C4-2B (cell line): Measurements from ENCODE around the gene IGLL1.

Source experiments
- H3K27ac ChIP-seq: fragments of 450-650 bp; 2 replicates; pipeline ENCODE4 v1.5.1; 2017
- ZFX ChIP-seq: fragments of 450-650 bp; IDR thresholded peaks from 2 replicates; pipeline ENCODE4 v1.6.1; 2017
- TF ChIP-seq, protein P1 (sequence below): fragments of 450-650 bp; conservative IDR thresholded peaks from 2 replicates; pipeline ENCODE4 v1.5.1; 2017; ENCODE audit warnings: mild to moderate bottlenecking

IGLL1 gene

DNA sequence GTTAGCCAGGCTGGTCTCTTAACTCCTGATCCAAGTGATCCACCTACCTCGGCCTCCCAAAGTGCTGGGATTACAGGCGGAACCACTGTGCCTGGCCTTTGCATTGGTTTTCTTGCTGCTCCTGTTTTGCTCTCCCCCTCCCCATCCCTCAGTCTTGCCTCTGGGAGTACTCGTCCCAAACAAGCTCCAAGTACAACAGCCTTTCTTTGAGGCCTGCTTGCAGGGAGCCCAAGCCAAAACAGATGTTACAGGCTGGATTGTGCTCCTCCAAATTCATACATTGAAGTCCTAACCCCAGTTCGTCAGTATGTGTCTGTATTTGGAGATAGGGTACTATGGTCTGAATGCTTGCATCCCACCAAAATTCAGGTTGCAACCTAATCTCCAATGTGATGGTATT lies 8.6 kb downstream of the IGLL1 start:
- no peak overlapping the region for H3K27ac ChIP-seq
- TF ChIP-seq, protein P1, sequence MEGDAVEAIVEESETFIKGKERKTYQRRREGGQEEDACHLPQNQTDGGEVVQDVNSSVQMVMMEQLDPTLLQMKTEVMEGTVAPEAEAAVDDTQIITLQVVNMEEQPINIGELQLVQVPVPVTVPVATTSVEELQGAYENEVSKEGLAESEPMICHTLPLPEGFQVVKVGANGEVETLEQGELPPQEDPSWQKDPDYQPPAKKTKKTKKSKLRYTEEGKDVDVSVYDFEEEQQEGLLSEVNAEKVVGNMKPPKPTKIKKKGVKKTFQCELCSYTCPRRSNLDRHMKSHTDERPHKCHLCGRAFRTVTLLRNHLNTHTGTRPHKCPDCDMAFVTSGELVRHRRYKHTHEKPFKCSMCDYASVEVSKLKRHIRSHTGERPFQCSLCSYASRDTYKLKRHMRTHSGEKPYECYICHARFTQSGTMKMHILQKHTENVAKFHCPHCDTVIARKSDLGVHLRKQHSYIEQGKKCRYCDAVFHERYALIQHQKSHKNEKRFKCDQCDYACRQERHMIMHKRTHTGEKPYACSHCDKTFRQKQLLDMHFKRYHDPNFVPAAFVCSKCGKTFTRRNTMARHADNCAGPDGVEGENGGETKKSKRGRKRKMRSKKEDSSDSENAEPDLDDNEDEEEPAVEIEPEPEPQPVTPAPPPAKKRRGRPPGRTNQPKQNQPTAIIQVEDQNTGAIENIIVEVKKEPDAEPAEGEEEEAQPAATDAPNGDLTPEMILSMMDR: no peak
- TF ChIP-seq ZFX: no peak

DNA sequence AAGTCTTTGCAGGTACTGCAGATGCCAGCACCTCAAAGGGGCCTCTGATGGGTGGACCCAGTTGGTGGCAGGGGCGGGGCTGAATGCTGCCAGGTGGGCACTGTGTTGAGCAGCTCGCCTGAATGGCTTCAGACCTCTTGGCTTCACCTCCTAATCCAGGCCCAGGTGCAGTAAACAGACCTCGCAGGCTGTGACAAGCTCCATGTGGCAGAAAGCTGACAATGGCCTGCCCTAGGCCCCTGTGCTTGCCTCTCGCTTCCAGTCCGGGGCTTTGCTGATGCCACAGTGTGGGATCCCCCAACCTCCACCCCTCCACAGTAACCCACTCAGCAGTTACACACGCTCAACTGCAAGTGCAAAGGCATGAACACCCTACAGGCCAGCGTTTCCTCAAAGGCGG lies 9.4 kb downstream of the IGLL1 start:
- no peak for TF ChIP-seq ZFX
- TF ChIP-seq, protein P1: no peak

DNA sequence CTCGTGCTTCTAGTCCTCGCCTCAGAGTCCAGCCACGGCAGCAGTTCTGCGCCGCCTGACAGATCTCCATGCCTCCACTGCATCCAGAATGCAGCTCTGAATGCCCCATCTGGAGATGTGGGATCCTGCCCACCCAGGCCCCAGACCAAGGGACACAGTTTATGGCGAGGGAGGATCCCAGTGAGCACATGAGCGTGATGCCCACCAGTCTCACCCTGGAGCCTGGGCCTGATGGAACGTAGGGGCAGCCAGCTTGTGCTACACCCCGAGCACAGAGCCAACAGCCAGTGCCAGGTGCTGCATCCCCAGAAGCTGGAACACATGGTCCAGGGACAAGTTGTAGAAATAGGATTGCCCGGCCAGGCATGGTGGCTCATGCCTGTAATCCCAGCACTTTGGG lies 10.4 kb downstream of the IGLL1 start:
- TF ChIP-seq, protein P1: no peak
- no peak for TF ChIP-seq ZFX
- H3K27ac ChIP-seq: no peak overlapping the region

More for the DNA sequence above, 9.4 kb downstream of the IGLL1 start:
- H3K27ac ChIP-seq: no peak overlapping the region

DNA sequence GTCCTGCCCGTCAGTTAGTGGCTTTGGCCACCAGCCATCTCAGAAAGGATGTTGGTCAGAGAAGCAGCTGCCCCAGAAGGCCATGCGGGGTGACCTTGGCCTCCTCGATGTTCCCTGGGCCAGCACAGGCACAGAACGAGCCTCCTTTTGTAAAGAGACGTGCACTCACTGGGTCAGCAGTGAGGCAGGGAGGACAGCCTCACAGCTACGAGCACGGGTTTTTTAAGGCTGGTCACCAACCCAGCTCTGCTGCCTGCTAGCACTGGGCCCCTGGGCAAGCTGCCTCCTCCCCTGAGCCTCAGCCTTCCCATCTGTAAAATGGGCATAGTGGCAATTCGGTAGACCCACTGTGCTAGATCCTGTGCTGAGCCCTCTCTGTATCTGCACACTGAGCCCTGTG lies 10.8 kb downstream of the IGLL1 start:
- no peak overlapping the region for H3K27ac ChIP-seq
- TF ChIP-seq, protein P1: no peak
- no peak for TF ChIP-seq ZFX

DNA sequence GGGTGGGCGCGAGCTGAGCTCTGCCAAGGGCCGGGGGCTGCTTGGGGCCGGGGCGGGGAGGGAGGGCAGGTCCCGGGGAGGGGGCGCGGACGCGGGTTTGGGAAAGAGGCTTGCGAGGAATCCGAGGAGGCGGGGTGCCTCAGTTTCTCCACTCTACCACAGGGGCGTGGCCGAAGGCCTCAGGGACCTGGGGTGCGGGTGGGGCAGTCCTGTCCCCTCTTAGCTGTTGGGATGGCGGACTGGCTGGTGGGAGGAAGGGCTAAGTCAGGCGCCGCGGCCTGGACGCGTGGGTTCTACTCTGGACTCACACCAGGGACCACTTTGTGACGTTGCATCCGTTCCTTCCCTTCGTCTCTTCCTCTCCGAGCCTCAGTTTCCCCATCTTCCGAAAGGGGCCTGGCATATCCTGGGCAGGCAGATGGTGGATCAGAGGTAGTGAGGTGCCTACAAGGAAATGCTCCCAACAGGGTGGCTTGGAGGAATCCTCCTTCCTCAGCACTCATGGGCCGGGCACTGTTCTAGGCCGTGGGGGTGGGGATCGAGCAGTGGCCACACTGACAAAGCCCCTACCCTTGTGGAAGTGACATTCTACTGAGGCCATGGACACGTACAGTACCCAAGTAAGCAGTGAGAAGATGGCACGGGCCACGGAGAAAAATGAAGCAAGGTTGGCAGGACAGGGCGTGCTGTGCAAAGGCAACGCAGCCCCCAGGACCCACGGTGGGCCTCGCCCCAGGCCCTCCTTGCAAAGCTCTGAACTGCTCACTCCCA lies 13.2 kb downstream of the IGLL1 start:
- TF ChIP-seq, protein P1: no peak
- TF ChIP-seq ZFX: no peak
- no peak overlapping the region for H3K27ac ChIP-seq

DNA sequence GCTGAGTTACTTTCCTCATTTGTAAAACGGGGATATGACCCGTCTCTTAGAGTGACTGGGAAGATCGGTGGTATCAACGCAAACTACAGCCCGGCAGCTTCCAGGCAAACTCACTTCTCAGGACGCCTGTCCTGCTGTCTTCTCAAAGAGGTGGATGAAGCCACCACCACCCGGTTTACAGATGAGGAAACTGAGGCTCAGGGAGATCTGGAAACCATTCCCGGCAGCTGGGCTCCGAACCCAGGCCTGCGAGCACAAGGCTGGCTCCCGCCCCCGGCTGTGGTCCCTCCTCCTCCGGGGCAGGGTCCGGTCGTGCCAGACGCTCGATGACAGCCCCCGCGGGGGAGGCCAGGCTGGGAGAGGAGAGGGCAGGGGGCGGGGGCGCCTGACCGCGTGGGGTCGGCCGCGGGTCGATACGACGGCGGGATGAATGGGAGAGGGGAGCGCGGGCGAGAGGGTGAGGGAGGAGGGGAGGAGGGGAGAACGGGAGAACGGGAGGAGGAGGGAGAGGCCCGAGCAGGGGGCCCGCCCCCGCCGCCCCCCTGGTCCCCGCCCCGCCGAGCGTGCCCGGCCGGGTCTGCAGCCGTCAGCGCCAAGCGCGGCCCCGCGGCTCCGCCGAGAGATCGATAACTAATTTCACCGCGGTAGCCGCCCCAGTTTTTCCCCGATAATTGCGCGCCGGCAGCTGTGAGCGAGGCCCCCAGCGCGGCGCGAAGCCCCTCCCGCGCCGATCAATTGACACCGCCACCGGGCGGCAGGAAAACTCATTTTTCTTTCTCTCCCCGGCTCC lies 14.0 kb downstream of the IGLL1 start:
- TF ChIP-seq, protein P1: no peak
- no peak for TF ChIP-seq ZFX
- H3K27ac ChIP-seq: no peak overlapping the region

DNA sequence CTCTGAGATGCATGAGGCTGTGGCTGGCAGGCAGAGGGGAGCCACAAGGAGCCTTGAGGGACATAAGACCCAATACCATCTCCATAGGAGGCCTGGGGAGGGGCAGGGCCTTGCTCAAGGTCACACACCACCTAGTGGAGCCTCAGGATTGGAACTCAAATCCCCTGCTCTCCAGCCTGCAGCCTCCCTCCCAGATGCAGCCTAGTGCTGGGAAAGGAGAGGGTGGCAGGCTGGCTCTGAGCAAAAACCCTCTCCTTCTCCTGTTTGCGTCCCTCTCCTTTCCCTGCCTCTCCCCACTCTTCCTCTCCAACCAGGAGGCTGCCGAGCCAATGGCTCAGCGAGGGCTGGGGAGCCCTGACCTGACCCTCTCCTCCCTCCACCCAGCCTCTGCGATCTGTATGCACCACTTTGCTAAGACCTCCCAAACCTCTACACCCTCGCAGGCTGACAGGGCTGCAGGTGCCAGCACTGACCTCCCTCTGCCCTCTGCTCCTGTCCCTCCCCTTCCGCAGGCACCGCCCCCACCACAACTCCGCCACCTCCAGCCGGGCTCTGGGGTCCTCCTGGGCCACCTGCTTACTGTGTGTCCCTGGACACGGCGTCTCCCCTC lies 14.7 kb downstream of the IGLL1 start:
- no peak overlapping the region for H3K27ac ChIP-seq
- TF ChIP-seq, protein P1: no peak
- TF ChIP-seq ZFX: no peak
